ENCODE measurements around the gene PVALB.
A peak's percentile ranks its signal among the peaks of the same experiment; 100 is the strongest.

The PVALB gene

DNA sequence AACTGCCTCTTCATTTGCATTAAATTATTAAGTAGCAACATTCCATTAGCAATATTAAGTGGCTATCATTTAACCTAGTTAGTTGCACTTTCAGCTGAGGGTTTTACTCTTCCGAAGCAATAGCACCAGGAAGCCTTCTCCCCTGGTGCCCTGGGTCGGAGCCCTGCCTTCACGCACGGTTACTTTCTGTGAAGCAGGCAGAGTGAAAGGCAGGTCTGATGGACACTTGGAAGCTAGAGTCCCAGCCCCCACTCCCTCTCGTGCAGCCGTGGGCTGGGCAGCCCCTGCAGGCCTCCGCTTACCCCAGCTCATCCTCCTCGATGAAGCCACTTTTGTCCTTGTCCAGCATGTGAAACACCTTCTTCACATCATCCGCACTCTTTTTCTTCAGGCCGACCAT, 2.0 kb downstream of the PVALB start:
- no peak for DNase-seq (ENCODE audit: low read depth, low spot score)

- no peak for DNase-seq (ENCODE audit: low read depth, low spot score)
These were observed 5.6 kb downstream of the PVALB start for GRCh38 chr22:36811094-36811800.

DNA sequence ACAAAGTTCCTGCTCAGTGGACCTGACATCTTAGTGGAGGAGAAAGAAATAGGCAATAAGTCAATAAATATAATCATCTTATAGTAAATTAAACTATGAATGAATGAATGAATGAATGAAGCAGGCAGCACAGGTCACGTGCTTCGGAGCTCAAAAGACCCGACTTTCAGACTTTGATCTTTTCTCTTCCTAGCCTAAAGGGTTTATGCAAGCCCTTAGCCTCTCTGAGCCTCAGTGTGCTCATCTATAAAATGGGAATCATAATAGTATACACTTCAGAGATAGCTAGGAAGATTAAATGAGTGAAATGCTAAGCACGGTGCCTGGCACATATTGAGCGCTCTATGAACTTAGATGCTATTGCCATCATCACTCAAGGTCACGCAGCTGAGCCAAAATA, 7.5 kb downstream of the PVALB start:
- no peak for DNase-seq (ENCODE audit: low read depth, low spot score)

- no peak for DNase-seq (ENCODE audit: low read depth, low spot score)
These were observed 8.0 kb downstream of the PVALB start for GRCh38 chr22:36808721-36809344.

DNA sequence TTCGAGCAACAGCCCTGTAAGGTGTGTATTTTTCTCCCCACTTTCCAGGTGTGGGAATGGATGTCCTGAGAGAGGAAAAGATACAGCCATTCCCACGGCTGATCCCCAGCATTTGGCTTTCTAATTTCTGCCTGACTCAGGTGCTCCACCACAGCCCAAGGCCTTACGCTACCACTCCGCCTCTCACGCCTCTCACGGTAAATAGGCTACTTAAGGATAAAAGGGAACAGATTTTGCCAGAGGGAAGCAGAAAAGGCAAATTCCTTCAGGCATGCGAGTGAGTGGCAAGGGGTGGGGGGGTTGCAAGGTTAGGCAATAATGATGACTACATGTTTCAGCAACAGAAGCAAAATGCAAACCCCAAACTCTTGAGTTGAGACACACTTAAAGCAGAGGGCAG, 9.2 kb downstream of the PVALB start:
- no peak for DNase-seq (ENCODE audit: low read depth, low spot score)

DNA sequence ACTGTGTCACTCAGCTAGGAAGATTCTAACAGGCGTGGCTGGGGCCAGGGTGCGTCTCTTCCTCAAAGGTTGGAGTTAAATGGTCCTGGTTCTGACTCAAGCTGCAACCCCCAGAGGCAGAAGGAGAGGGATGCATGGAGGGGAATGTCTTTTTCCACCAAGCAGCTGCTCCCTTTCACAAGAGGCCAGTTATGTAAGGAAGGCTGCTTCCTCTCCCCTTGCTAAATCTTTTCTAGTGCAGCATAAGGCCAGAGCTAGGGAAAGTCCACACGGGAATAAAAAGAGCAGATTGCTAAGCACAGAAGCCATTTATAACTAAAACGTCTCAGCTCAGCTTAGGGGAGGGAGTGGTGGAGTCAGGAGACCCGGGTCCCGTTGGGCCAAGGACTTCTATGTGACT, 10.0 kb downstream of the PVALB start:
- DNase-seq (ENCODE audit: low read depth, low spot score) = no peak

- no peak for DNase-seq (ENCODE audit: low read depth, low spot score)
These were observed 13.5 kb downstream of the PVALB start for GRCh38 chr22:36803358-36803757.

DNA sequence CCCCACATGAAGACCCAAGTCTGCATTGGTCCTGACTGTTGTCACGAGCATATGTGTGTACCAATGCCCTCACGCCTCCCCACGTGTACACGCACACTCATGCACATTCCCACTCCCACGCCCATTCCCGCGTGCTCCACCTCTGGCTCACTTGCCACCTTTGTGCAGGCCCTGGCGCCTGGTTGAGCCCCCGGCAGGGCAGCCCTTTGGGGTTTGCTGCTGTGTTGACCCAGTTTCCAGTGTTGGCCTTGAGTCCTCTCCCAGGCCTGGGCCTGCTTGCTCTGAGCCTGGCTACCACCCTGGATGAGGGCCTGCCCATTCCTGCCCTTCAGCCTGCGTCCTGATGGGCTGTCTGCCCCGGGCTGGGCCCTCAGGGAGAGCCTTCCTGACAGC, 18.2 kb downstream of the PVALB start:
- DNase-seq (ENCODE audit: low read depth, low spot score) = no peak

DNA sequence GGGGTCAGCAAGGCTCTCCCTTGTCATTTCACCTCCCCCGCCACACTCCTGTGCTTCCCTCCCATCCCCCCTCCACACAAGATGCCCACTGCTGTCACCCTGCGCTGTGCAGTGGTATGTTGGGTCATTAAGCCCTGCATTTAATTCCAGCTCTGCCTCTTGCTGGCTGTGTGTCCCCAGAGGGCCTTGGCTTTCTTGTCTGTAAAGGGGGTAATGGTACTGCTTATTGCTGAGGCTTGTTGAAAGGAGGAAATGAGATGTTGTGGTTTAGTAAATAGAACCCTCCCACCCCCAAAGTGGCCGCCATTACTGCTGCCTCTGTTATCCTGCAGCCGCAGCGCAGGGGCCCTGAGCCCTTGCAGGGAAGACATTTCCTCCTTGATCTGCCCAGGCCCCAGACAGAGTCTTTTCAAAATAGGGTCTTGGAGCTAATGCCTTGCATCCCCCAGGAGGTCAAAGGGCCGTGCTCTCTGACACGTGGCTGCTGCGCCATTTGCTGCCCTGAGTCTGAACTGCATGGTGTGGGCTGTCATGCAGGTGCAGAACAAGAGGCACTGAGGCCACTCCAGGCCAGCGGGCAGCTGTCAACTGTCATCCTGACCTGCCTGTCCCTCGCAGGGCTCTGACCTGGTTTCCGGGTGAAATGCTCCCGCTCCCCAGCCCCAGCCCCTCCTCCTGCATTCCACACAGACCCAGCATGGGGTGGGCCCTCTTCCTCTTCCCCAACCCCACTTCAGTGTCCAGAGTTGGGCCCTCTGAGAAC, 18.7 kb downstream of the PVALB start:
- no peak for DNase-seq (ENCODE audit: low read depth, low spot score)

- no peak for DNase-seq (ENCODE audit: low read depth, low spot score)
These were observed 19.5 kb downstream of the PVALB start for GRCh38 chr22:36797374-36797773.

- no peak for DNase-seq (ENCODE audit: low read depth, low spot score)
These were observed 20.2 kb downstream of the PVALB start for GRCh38 chr22:36796552-36797175.

GRCh38 chr22:36795633-36796032, 21.2 kb downstream of the PVALB start:
- peak; percentile 14 for DNase-seq (ENCODE audit: low read depth, low spot score)

GRCh38 chr22:36790648-36791047, 26.2 kb downstream of the PVALB start:
- no peak for DNase-seq (ENCODE audit: low read depth, low spot score)

DNA sequence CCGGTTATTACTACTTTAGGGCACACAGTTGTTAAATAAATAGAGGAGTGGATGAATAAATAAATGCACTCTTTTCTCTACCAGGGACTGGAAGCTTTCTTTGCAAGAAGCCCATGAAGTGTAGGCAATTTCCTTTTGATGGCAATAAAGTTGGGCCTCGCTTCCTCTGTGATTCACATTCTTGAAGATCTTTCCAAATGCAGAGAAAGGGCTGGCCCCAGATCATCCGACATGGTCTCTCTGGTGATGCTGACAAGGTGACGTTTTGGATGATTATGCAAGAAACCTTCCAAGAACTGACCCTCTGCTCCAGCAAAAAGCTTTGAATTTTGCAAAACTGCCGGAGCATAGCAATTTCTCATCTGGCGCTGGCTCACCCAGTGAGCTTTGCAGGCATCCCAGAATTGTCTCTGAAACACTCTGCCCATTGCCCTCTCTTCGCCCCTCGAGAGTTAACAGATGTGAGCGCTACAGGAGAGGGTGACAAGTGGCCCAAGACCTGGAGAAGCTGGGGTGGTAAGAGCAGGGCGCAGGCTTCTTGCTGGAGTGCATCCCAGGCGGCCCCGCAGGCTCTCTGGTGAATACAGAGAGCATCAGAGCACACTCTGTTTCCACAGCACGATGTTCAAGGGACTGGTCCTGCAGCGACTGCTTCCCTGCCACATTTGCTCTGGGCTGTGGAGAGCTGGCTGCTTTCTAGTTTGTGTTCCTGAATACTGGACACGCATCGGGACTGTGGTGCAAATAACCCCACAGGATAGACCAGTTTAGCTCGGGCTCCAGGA, 29.4 kb downstream of the PVALB start:
- DNase-seq (ENCODE audit: low read depth, low spot score) = no peak

- DNase-seq (ENCODE audit: low read depth, low spot score) = no peak
These were observed 33.1 kb downstream of the PVALB start for GRCh38 chr22:36783743-36784142.

DNA sequence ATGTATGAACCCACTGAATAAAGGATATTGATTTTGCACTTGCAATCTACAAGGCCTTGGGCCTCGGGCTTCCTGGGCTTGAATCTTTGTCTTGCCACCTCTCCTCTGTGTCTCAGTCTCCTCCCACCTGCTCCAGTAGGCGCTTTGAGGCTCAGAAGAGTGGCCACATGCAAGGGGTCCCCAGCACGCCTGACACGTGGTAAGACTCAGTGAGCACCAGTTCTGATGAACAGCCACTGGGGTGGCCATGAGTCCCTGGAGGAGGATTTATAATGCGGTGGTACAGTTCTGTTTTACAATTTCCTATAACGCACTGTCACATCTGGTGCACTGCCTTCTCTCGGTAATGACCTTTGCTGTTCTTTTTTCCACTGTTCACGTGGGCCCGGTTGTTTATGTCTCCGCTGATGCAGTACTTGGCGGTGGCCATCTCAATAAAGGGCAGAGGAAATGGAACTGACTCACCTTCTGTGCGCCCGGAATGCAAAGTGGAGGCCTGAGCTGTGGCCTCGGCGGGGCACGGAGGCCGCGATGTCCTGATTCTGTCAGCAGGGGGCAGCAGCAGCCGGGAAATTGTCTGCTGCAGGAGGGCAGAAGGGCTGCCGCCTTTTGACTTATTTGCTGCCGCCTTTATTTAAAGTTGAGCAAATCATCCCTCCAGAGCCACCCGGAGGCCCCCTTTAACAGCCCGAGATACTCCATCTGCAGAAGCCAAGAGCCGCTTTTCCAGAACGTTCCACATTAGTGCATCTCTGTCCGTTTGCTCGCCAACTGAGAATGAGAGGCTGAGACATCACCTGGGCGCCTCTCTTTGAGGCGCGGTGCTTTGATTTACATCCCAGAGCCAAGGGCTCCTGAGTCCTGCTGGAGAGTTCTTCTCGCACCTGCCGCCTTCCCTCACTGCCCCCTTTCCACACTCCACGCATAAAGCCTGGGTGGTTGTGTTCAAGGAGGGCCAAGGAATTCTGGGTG, 34.9 kb downstream of the PVALB start:
- peak; percentile 93 for DNase-seq (ENCODE audit: low read depth, low spot score)

DNA sequence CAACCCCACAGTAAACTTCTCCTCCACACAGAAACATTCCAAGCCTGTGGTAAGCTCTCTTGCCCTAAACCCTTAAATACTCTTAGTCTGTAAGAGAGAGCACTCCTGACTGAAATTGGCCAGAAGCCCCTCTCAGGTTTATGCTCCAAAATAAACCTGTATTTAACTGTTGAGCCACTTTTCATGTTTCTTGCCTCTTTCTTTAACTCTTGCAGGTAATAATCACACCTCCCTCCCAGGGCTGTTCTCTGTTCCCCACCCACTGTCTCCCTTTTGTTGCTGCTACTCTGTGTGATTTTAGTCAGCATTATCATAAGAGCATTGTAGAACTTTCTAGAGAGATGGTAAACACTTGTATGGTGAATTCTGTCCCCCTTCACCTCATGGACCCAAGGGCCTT, 38.8 kb downstream of the PVALB start:
- DNase-seq (ENCODE audit: low read depth, low spot score) = no peak

DNA sequence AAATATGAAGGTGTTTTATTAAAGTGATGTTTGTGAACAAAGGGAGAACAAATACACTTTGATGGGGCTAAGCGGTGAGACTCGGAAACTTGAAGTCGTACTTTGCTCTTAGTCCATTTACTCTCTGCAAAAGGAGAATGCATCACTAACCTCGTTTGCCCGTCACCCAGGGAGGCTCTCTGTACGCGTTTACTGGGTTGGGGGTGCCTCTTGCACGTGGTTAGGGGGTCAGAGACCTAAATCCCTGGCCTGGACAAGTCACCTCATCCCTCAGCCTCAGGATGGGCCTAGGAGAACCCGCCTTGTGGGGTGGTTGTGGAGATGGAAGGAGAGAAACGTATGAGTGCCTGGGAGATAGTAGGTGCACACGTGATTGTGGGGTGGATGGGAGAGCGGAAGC, 40.1 kb downstream of the PVALB start:
- no peak for DNase-seq (ENCODE audit: low read depth, low spot score)

GRCh38 chr22:36775964-36776669, 40.7 kb downstream of the PVALB start, which contains the start of gene IFT27:
Gene IFT27, minus strand, starts transcription at chr22:36776119. Its CDS starts 412 bp downstream, at chr22:36775707.
- peak; percentile 100 for DNase-seq (ENCODE audit: low read depth, low spot score)

DNA sequence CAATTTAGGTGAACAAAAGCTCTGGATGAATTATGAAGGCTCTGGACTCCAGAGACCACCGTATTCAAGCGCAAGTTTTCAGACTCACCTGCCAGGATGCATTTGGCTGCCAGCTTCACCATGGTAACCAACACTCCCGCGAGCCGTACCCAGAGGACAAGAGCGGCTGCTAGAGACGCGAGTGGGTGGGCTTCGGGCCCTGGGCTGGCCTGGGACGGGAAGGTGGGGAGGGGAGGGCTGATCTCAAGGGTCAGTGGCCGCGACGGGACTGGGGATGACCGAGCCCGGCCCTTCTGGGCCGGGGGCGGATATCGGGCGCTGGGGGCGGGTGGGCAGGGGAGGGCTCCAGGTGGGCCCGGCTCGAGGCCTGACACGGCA, 41.3 kb downstream of the PVALB start:
- peak; percentile 51 for DNase-seq (ENCODE audit: low read depth, low spot score)

Data from astrocyte of the hippocampus (primary cell).